IPS DF 6.9 (cell line): ENCODE results near the gene IFNLR1.

Experiments used
- DNase-seq: peaks from one replicate; pipeline ENCODE4 v3.0.0-alpha.2; 2013; ENCODE audit warnings: low read depth, low spot score
- H3K27ac ChIP-seq: one replicate; pipeline ENCODE4 v1.5.1; 2013; ENCODE audit warnings: low read length, control low read depth
- H3K27me3 ChIP-seq: 2 replicates; pipeline ENCODE4 v1.6.1; 2013; ENCODE audit warnings: mild to moderate bottlenecking, low read length; ENCODE audit not compliant: control insufficient read depth, insufficient read depth
- H3K36me3 ChIP-seq: 2 replicates; pipeline ENCODE4 v1.6.1; 2013; ENCODE audit warnings: low read length; ENCODE audit not compliant: control insufficient read depth, insufficient read depth
- H3K4me1 ChIP-seq: 2 replicates; pipeline ENCODE4 v1.6.1; 2013; ENCODE audit warnings: low read length; ENCODE audit not compliant: control insufficient read depth, insufficient read depth
- H3K4me3 ChIP-seq: 2 replicates; pipeline ENCODE4 v1.5.1; 2013; ENCODE audit warnings: mild to moderate bottlenecking, low read length
- H3K9me3 ChIP-seq: 2 replicates; pipeline ENCODE4 v1.6.1; 2013; ENCODE audit warnings: low read length, inconsistent platforms; ENCODE audit not compliant: control insufficient read depth, insufficient read depth
- WGBS: extraction: QIAGEN DNeasy Blood & Tissue Kit; methylation state at CpG from one replicate; pipeline ENCODE4 v1.1.7; 2013; ENCODE audit warnings: mixed read lengths, missing lambda C conversion rate; ENCODE audit not compliant: insufficient read length, insufficient coverage; 5-methylcytosine and 5-hydroxymethylcytosine counted together

Gene IFNLR1

GRCh38 chr1:24179251-24179840 lies 7.7 kb downstream of the IFNLR1 start:
- DNase-seq: no peak
- Histone ChIP-seq H3K4me1 (no peaks in the 10 kb centered on the region), H3K36me3 (peaks cover 5% of the 10 kb centered on the region), H3K4me3 (no peak overlapping the region), H3K9me3 (no peaks in the 10 kb centered on the region), H3K27ac (no peak overlapping the region), H3K27me3 (no peaks in the 10 kb centered on the region; the same call in 1 of the 2 replicates)
- WGBS: no CpG with 5 or more reads among the region's 10 CpGs

DNA sequence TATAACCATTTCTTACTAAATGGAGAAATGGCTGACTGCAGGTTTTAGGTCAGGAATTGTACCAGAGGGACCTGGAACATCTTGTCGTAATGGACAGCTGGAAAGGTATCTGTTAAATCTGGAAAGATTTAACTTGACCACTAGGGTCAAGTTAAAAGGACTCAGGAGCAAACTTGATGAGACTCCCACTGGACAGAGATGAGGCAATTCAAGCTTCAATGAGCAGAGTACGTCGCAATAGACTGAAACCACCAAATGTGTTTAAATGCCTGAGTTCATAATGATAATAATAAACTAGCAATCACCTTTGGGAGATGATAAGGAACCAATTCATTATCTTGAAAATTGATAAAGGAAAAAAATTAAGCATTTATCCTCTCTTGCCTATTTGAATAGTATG lies 8.7 kb downstream of the IFNLR1 start:
- no peaks in the 10 kb centered on the region for H3K4me1 ChIP-seq
- no peak overlapping the region for H3K27ac ChIP-seq
- WGBS: no CpG with 5 or more reads among the region's 3 CpGs
- no peaks in the 10 kb centered on the region; the same call in 1 of the 2 replicates for H3K27me3 ChIP-seq
- no peaks in the 10 kb centered on the region for H3K9me3 ChIP-seq
- no peak for DNase-seq
- H3K36me3 ChIP-seq: peaks cover 5% of the 10 kb centered on the region
- H3K4me3 ChIP-seq: no peak overlapping the region

GRCh38 chr1:24177161-24177560 lies 9.9 kb downstream of the IFNLR1 start:
- Histone ChIP-seq H3K27ac (no peak overlapping the region), H3K27me3 (no peaks in the 10 kb centered on the region; the same call in 1 of the 2 replicates), H3K4me3 (no peak overlapping the region), H3K4me1 (no peaks in the 10 kb centered on the region), H3K9me3 (no peaks in the 10 kb centered on the region), H3K36me3 (peaks cover 5% of the 10 kb centered on the region)
- WGBS: no CpG with 5 or more reads among the region's 10 CpGs
- DNase-seq: no peak

- DNase-seq: no peak
- H3K27ac ChIP-seq: no peak overlapping the region
- H3K36me3 ChIP-seq: peaks cover 5% of the 10 kb centered on the region
- no peaks in the 10 kb centered on the region for H3K4me1 ChIP-seq
- H3K4me3 ChIP-seq: no peak overlapping the region
- no peaks in the 10 kb centered on the region; the same call in 1 of the 2 replicates for H3K27me3 ChIP-seq
- no CpG with 5 or more reads among the region's 6 CpGs for WGBS
- H3K9me3 ChIP-seq: no peaks in the 10 kb centered on the region
Measured at GRCh38 chr1:24175033-24175755, 11.9 kb downstream of the IFNLR1 start.

- H3K27ac ChIP-seq: no peak overlapping the region
- H3K27me3 ChIP-seq: no peaks in the 10 kb centered on the region
- H3K36me3 ChIP-seq: no peaks in the 10 kb centered on the region
- no peak overlapping the region for H3K4me3 ChIP-seq
- no CpG with 5 or more reads among the region's 5 CpGs for WGBS
- H3K4me1 ChIP-seq: no peaks in the 10 kb centered on the region
- H3K9me3 ChIP-seq: no peaks in the 10 kb centered on the region
- no peak for DNase-seq
Measured at GRCh38 chr1:24173638-24174575, 13.2 kb downstream of the IFNLR1 start.

- Histone ChIP-seq H3K36me3 (no peaks in the 10 kb centered on the region), H3K9me3 (no peaks in the 10 kb centered on the region), H3K4me1 (no peaks in the 10 kb centered on the region), H3K27me3 (no peaks in the 10 kb centered on the region), H3K4me3 (no peak overlapping the region), H3K27ac (no peak overlapping the region)
- no peak for DNase-seq
- no CpG with 5 or more reads among the region's 5 CpGs for WGBS
Measured at GRCh38 chr1:24172598-24172997, 14.5 kb downstream of the IFNLR1 start.

DNA sequence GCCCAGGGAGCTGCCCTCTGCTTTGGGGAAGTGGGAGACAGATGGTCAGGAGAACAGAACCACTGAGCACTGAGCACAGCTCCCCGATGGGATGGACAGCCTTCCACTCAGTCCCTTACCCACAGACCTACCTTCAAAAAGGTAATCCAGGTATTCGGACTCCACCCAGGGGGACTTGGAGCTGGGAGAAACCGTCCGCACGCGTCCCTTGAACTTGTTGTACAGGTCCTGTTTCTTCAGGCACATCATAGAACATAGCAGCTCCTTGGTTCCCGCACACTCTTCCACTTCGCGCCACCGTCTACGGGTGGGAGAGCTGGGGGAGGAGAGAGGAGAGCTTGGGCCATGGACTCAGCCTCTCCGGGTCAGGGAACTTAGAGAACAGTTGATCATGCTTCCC lies 17.8 kb downstream of the IFNLR1 start:
- H3K4me1 ChIP-seq: no peaks in the 10 kb centered on the region
- no peaks in the 10 kb centered on the region for H3K27me3 ChIP-seq
- WGBS: no CpG with 5 or more reads among the region's 12 CpGs
- DNase-seq: no peak
- no peak overlapping the region for H3K27ac ChIP-seq
- H3K9me3 ChIP-seq: no peaks in the 10 kb centered on the region
- no peak overlapping the region for H3K4me3 ChIP-seq
- H3K36me3 ChIP-seq: no peaks in the 10 kb centered on the region; the same call in 1 of the 2 replicates

DNA sequence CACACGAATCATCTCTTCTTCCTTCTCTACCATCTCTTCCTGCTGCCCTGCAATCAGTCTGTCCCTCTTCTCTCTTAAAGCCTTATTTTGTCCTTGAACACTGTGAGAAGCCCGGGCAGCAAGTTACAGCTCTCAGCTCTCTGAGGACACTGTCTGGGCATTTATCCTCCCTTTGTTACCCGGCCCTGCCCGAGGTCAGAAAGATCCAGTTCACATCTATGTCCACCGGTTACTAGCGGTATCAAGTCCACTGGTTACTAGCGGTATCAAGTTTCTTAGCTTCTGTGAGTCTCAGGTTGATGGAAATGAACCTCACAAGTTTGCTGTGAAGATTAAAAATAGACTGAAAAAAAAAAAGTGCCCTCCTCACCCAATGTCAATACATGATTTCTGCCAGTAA lies 18.8 kb downstream of the IFNLR1 start:
- 100% methylated on average over 1 of the region's 7 CpGs for WGBS
- no peak for DNase-seq
- Histone ChIP-seq H3K9me3 (no peaks in the 10 kb centered on the region), H3K4me1 (no peaks in the 10 kb centered on the region), H3K4me3 (no peak overlapping the region), H3K36me3 (no peaks in the 10 kb centered on the region; the same call in 1 of the 2 replicates), H3K27ac (no peak overlapping the region), H3K27me3 (no peaks in the 10 kb centered on the region)

GRCh38 chr1:24167008-24167407 lies 20.1 kb downstream of the IFNLR1 start:
- Histone ChIP-seq H3K9me3 (no peaks in the 10 kb centered on the region), H3K27me3 (no peaks in the 10 kb centered on the region), H3K4me3 (no peak overlapping the region), H3K27ac (no peak overlapping the region), H3K4me1 (no peaks in the 10 kb centered on the region), H3K36me3 (no peaks in the 10 kb centered on the region; the same call in 1 of the 2 replicates)
- DNase-seq: no peak
- WGBS: no CpG with 5 or more reads among the region's 4 CpGs

DNA sequence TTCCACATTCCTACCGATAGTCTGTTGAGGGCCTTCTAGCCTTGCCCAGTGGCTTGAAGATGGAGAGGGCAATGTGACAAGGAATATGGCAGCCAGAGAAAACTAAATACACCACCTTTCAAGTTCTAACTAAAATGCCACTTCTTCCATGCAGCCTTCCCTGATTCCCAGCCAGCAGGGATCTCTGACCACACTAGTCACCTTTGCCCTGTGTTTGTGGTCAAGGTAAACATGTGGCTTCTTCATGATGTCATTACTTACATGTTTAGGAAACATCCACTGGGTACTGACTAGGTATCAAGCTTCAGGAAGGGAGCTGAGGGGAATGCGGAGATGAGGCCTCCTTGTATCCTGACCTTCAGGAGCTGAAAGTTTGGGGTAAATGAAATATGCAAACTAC lies 21.6 kb downstream of the IFNLR1 start:
- Histone ChIP-seq H3K4me1 (no peaks in the 10 kb centered on the region), H3K36me3 (no peaks in the 10 kb centered on the region; the same call in 1 of the 2 replicates), H3K27me3 (no peaks in the 10 kb centered on the region), H3K4me3 (no peak overlapping the region), H3K27ac (no peak overlapping the region), H3K9me3 (no peaks in the 10 kb centered on the region)
- DNase-seq: no peak
- no CpG with 5 or more reads among the region's 2 CpGs for WGBS
